ENCODE data around the gene FANCI. TPM values are rescaled to one million over a fixed set of nuclear protein-coding genes. Genes with fewer than 3 reads are reported as not detected.

Gene FANCI
- total and polyA plus RNA-seq, 2 donors, result 4.3 to 31.5 TPM

- WGBS, result 86% methylated on average over 5 of the region's 5 CpGs
These were observed 57.7 kb downstream of the FANCI start for GRCh38 chr15:89301304-89302089.

GRCh38 chr15:89303986-89304385 lies 60.2 kb downstream of the FANCI start:
- no peak for DNase-seq (ENCODE audit: extremely low spot score)
- no peaks in the 10 kb centered on the region for H3K36me3 ChIP-seq (ENCODE audit: insufficient read depth)
- H3K4me1 ChIP-seq (ENCODE audit: insufficient read depth), result no peaks in the 10 kb centered on the region
- WGBS, result over 99% methylated on average over 2 of the region's 2 CpGs
- H3K27ac ChIP-seq (ENCODE audit: low read depth), result no peak overlapping the region
- no peak overlapping the region for H3K4me3 ChIP-seq (ENCODE audit: low read depth, low read length)

More at GRCh38 chr15:89301304-89302089, 57.7 kb downstream of the FANCI start:
- no peak overlapping the region for H3K4me3 ChIP-seq (ENCODE audit: low read depth, low read length)
- no peak overlapping the region for H3K27ac ChIP-seq (ENCODE audit: low read depth)
- H3K4me1 ChIP-seq (ENCODE audit: insufficient read depth), result no peaks in the 10 kb centered on the region
- DNase-seq (ENCODE audit: extremely low spot score), result no peak
- no peaks in the 10 kb centered on the region for H3K36me3 ChIP-seq (ENCODE audit: insufficient read depth)

- DNase-seq (ENCODE audit: extremely low spot score), result no peak
- no peak overlapping the region for H3K4me3 ChIP-seq (ENCODE audit: low read depth, low read length)
- H3K4me1 ChIP-seq (ENCODE audit: insufficient read depth), result no peaks in the 10 kb centered on the region
- H3K36me3 ChIP-seq (ENCODE audit: insufficient read depth), result no peaks in the 10 kb centered on the region
- 96% methylated on average over 3 of the region's 3 CpGs for WGBS
- H3K27ac ChIP-seq (ENCODE audit: low read depth), result no peak overlapping the region
These were observed 61.6 kb downstream of the FANCI start for GRCh38 chr15:89305395-89305794.

- Histone ChIP-seq H3K36me3 (ENCODE audit: insufficient read depth) (no peaks in the 10 kb centered on the region), H3K4me1 (ENCODE audit: insufficient read depth) (no peaks in the 10 kb centered on the region), H3K27ac (ENCODE audit: low read depth) (no peak overlapping the region), H3K4me3 (ENCODE audit: low read depth, low read length) (no peak overlapping the region)
- no peak for DNase-seq (ENCODE audit: extremely low spot score)
- 97% methylated on average over 2 of the region's 2 CpGs for WGBS
These were observed 63.3 kb downstream of the FANCI start for GRCh38 chr15:89307046-89307587.

GRCh38 chr15:89307791-89308190 lies 64.0 kb downstream of the FANCI start:
- DNase-seq (ENCODE audit: extremely low spot score), result no peak
- WGBS, result 92% methylated on average over 2 of the region's 2 CpGs
- Histone ChIP-seq H3K4me1 (ENCODE audit: insufficient read depth) (no peaks in the 10 kb centered on the region), H3K4me3 (ENCODE audit: low read depth, low read length) (no peak overlapping the region), H3K36me3 (ENCODE audit: insufficient read depth) (no peaks in the 10 kb centered on the region), H3K27ac (ENCODE audit: low read depth) (no peak overlapping the region)

- H3K4me3 ChIP-seq (ENCODE audit: low read depth, low read length), result no peak overlapping the region
- no peaks in the 10 kb centered on the region for H3K36me3 ChIP-seq (ENCODE audit: insufficient read depth)
- H3K4me1 ChIP-seq (ENCODE audit: insufficient read depth), result no peaks in the 10 kb centered on the region
- 62% methylated on average over 3 of the region's 3 CpGs for WGBS
- no peak for DNase-seq (ENCODE audit: extremely low spot score)
- no peak overlapping the region for H3K27ac ChIP-seq (ENCODE audit: low read depth)
These were observed 64.5 kb downstream of the FANCI start for GRCh38 chr15:89308236-89308635.

- Histone ChIP-seq H3K36me3 (ENCODE audit: insufficient read depth) (peaks cover 2% of the 10 kb centered on the region), H3K4me3 (ENCODE audit: low read depth, low read length) (no peak overlapping the region), H3K27ac (ENCODE audit: low read depth) (no peak overlapping the region), H3K4me1 (ENCODE audit: insufficient read depth) (no peaks in the 10 kb centered on the region)
- WGBS, result 79% methylated on average over 2 of the region's 2 CpGs
- DNase-seq (ENCODE audit: extremely low spot score), result no peak
These were observed 66.2 kb downstream of the FANCI start for GRCh38 chr15:89309993-89310392.

- WGBS, result 60% methylated on average over 2 of the region's 2 CpGs
- no peak overlapping the region for H3K4me3 ChIP-seq (ENCODE audit: low read depth, low read length)
- H3K4me1 ChIP-seq (ENCODE audit: insufficient read depth), result no peaks in the 10 kb centered on the region
- no peak for DNase-seq (ENCODE audit: extremely low spot score)
- H3K36me3 ChIP-seq (ENCODE audit: insufficient read depth), result peaks cover 8% of the 10 kb centered on the region
- H3K27ac ChIP-seq (ENCODE audit: low read depth), result no peak overlapping the region
These were observed 71.7 kb downstream of the FANCI start for GRCh38 chr15:89315375-89315929.

GRCh38 chr15:89316504-89316903 lies 72.7 kb downstream of the FANCI start:
- no peak overlapping the region for H3K4me3 ChIP-seq (ENCODE audit: low read depth, low read length)
- no peaks in the 10 kb centered on the region for H3K4me1 ChIP-seq (ENCODE audit: insufficient read depth)
- H3K36me3 ChIP-seq (ENCODE audit: insufficient read depth), result peaks cover 8% of the 10 kb centered on the region
- WGBS, result 92% methylated on average over 5 of the region's 5 CpGs
- DNase-seq (ENCODE audit: extremely low spot score), result no peak
- no peak overlapping the region for H3K27ac ChIP-seq (ENCODE audit: low read depth)

GRCh38 chr15:89317186-89317720 lies 73.5 kb downstream of the FANCI start:
- Histone ChIP-seq H3K4me3 (ENCODE audit: low read depth, low read length) (no peak overlapping the region), H3K27ac (ENCODE audit: low read depth) (no peak overlapping the region), H3K36me3 (ENCODE audit: insufficient read depth) (peaks cover 8% of the 10 kb centered on the region), H3K4me1 (ENCODE audit: insufficient read depth) (no peaks in the 10 kb centered on the region)
- no peak for DNase-seq (ENCODE audit: extremely low spot score)
- 76% methylated on average over 4 of the region's 4 CpGs for WGBS

- Histone ChIP-seq H3K27ac (ENCODE audit: low read depth) (no peak overlapping the region), H3K36me3 (ENCODE audit: insufficient read depth) (peaks cover 8% of the 10 kb centered on the region), H3K4me3 (ENCODE audit: low read depth, low read length) (no peak overlapping the region), H3K4me1 (ENCODE audit: insufficient read depth) (no peaks in the 10 kb centered on the region)
- WGBS, result 91% methylated on average over 9 of the region's 9 CpGs
- DNase-seq (ENCODE audit: extremely low spot score), result no peak
These were observed 75.9 kb downstream of the FANCI start for GRCh38 chr15:89319678-89320077.

- Histone ChIP-seq H3K36me3 (ENCODE audit: insufficient read depth) (peaks cover 8% of the 10 kb centered on the region), H3K4me3 (ENCODE audit: low read depth, low read length) (no peak overlapping the region), H3K27ac (ENCODE audit: low read depth) (no peak overlapping the region), H3K4me1 (ENCODE audit: insufficient read depth) (no peaks in the 10 kb centered on the region)
- no peak for DNase-seq (ENCODE audit: extremely low spot score)
- WGBS, result 93% methylated on average over 2 of the region's 2 CpGs
These were observed 76.4 kb downstream of the FANCI start for GRCh38 chr15:89320200-89320599.

GRCh38 chr15:89321521-89322410 lies 78.0 kb downstream of the FANCI start:
- no peak for DNase-seq (ENCODE audit: extremely low spot score)
- no peak overlapping the region for H3K27ac ChIP-seq (ENCODE audit: low read depth)
- H3K36me3 ChIP-seq (ENCODE audit: insufficient read depth), result peaks cover 9% of the 10 kb centered on the region
- H3K4me3 ChIP-seq (ENCODE audit: low read depth, low read length), result no peak overlapping the region
- WGBS, result 81% methylated on average over 17 of the region's 17 CpGs
- no peaks in the 10 kb centered on the region for H3K4me1 ChIP-seq (ENCODE audit: insufficient read depth)
